PC-9 (cell line): ENCODE measurements around the gene RPAP2.

ENCODE experiments used
- EZH2 ChIP-seq: fragments of 200-600 bp; sonication (generic); IDR thresholded peaks from 2 replicates; pipeline ENCODE4 v1.8.0; 2017; ENCODE audit warnings: antibody characterized with exemption, low read depth
- TF ChIP-seq, protein P1 (sequence below): fragments of 200-600 bp; sonication (generic); conservative IDR thresholded peaks from 2 replicates; pipeline ENCODE4 v1.6.1; 2017; ENCODE audit warnings: mixed run types, antibody characterized with exemption, mild to moderate bottlenecking, moderate library complexity

DNA sequence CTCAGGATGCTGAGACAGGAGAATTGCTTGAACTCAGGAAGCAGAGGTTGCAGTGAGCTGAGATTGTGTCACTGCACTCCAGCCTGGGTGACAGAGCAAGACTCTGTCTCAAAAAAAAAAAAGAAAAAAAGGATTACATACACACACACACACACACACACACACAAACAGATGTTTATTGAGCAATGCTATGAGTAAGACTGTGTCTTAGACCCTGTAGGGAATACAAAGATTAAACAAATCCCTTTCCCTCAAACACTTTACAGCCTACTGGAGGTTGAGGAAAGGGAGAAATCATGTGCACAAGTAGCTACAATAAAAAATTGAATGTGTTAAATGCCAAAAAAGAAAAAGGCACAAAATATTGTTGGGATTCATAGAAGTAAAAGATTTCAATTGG lies 58.1 kb downstream of the RPAP2 start:
- TF ChIP-seq, protein P1, sequence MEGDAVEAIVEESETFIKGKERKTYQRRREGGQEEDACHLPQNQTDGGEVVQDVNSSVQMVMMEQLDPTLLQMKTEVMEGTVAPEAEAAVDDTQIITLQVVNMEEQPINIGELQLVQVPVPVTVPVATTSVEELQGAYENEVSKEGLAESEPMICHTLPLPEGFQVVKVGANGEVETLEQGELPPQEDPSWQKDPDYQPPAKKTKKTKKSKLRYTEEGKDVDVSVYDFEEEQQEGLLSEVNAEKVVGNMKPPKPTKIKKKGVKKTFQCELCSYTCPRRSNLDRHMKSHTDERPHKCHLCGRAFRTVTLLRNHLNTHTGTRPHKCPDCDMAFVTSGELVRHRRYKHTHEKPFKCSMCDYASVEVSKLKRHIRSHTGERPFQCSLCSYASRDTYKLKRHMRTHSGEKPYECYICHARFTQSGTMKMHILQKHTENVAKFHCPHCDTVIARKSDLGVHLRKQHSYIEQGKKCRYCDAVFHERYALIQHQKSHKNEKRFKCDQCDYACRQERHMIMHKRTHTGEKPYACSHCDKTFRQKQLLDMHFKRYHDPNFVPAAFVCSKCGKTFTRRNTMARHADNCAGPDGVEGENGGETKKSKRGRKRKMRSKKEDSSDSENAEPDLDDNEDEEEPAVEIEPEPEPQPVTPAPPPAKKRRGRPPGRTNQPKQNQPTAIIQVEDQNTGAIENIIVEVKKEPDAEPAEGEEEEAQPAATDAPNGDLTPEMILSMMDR: no peak
- no peak for TF ChIP-seq EZH2
